Effector CD8-positive, alpha-beta T cell (primary cell): ENCODE measurements around the gene UGT1A3.
A peak's percentile ranks its signal among the peaks of the same experiment; 100 is the strongest.
"Not testable (repeated sequence)": the region's sequence is repeated elsewhere in the genome, so short reads cannot be mapped to it uniquely, and the experiment has no call there.

Experiments used
- DNase-seq: peaks from one replicate; lab custom pipeline; 2025; lab: John Stamatoyannopoulos, UW

UGT1A3 gene

GRCh38 chr2:233707940-233708644 is 20.8 kb upstream of the UGT1A3 start:
- no peak for DNase-seq

- DNase-seq = no peak
Measured at GRCh38 chr2:233708942-233709341, 19.9 kb upstream of the UGT1A3 start.

DNA sequence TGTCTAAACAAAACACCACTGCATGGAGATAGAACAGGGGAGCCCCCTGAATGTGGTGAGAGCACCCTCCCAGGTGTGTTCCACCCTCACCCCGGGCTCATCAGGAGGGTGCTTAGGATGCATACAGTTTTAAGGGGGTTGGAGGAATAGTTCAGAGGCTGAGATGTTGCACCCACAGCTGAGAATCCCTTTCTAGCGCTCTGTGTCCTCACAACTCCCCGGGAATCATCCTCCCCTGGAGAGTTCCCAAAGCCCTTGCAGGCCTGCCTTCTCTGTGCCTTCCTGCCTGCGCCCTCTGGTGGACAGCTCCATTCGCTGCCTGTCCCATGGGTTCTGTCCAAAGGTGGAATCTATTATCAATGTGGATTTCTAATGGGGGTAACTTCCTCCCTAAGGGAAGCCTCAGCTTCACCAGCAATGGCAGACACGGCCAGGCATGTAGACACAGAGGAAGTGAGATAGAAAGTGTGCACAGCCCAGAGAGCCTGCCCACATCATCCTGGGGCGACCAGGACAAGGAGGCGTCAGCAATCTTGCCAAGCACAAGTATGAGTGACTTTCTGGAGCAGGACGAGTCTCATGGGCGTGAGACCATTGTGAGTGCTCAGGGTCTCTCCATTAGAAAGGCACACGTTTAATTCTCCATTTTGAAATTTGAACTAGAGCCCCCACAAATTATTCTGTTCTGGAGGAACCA is 17.4 kb upstream of the UGT1A3 start:
- peak; percentile 35 for DNase-seq

DNA sequence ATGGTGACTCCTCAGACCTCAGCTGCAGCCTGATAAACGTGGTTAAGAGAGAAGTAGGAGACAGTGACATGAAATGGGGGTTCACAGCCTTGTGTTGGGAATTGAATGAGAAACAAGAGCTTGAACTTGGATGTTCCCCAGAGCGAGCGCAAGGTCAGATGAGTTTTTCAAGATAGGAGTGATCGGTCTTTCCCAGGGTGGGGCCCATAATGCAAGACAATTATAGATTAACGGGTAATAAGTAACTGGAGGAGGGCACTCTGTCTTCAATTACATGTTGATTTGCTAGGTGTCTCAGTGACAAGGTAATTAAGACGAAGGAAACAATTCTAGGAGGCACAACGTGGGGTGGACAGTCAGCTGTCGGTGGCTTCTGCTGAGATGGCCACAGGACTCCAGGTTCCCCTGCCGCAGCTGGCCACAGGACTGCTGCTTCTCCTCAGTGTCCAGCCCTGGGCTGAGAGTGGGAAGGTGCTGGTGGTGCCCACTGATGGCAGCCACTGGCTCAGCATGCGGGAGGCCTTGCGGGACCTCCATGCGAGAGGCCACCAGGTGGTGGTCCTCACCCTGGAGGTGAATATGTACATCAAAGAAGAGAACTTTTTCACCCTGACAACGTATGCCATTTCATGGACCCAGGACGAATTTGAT is 16.1 kb upstream of the UGT1A3 start, which contains the start of gene UGT1A5:
UGT1A5 (plus strand) TSS at position 297 of the 651 bp plus-strand sequence; CDS start at position 382, 85 bp downstream.
- no peak for DNase-seq

DNA sequence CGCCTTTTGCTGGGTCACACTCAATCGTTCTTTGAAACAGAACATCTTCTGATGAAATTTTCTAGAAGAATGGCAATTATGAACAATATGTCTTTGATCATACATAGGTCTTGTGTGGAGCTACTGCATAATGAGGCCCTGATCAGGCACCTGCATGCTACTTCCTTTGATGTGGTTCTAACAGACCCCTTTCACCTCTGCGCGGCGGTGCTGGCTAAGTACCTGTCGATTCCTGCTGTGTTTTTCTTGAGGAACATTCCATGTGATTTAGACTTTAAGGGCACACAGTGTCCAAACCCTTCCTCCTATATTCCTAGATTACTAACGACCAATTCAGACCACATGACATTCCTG is 15.6 kb upstream of the UGT1A3 start:
- DNase-seq = no peak

DNA sequence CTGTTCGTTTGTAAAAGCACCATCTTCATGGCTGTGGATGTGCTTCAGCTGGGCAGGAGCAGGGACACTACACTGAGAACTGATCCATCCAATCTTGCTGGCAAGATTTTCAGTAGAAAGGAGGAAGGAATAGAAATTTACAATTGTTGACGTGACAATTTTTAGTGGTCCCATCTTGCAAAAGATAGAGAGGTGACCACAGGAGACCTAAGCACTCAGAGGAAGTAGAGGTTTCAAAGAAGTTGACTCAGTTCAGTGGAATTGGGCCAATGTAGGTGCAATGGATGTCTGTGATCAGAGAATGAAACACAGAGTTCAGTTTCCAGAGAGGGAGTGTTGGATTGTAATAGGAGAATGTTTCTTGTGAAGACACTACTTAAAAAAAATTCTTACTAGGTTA is 14.7 kb upstream of the UGT1A3 start:
- DNase-seq = no peak

- no peak for DNase-seq
Measured at GRCh38 chr2:233718552-233718951, 10.3 kb upstream of the UGT1A3 start, which contains the start of gene UGT1A4. UGT1A4 (plus strand) TSS chr2:233718736; CDS start chr2:233718821, 85 bp downstream.

DNA sequence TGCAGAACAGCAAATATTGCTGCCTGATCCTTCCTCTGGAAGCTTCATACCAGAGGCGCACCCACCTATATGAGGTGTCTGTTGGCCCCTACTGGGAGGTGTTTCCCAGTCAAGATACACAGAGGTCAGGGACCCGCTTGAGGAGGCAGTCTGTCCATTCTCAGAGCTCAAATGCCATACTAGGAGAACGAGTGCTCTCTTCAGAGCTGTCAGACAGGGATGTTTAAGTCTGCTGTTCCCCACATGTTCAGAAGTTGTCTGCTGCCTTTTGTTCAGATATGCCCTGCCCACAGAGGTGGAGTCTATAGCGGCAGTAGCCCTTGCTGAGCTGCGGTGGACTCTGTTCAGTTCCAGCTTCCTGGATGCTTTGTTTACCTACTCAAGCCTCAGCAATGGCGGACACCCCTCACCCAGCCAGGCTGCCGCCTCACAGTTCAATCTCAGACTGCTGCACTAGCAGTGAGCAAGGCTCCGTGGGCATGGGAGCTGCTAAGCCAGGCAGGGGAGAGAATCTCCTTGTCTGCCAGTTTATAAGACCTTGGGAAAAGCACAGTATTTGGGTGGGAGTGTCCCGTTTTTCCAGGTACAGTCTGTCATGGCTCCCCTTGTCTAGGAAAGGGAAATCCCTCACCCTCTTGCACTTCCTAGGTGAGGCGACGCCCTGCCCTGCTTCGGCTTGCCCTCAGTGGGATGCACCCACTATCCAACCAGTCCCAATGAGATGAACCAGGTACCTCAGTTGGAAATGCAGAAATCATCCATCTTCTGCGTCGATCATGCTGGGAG is 8.2 kb downstream of the UGT1A3 start:
- DNase-seq = not testable (repeated sequence)

DNA sequence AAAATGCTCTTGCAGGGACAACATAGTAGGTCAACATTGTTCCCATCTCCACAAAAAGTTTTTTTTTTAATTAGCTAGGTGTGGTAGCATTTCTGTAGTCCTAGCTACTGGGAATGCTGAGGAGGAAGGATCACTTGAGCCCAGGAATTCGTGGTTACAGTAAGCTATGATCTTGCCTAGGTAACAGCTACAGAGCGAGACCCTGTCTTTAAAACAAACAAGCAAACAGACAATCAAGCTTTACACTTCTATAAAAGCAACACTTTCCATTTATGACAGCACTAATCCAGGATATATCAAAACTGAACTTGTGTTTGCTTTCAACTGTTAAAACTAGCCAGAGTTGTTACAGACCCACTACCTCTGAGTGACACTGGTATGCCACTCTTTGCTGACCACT is 12.0 kb downstream of the UGT1A3 start:
- no peak for DNase-seq

GRCh38 chr2:233743464-233744259 is 14.8 kb downstream of the UGT1A3 start:
- DNase-seq = no peak

DNA sequence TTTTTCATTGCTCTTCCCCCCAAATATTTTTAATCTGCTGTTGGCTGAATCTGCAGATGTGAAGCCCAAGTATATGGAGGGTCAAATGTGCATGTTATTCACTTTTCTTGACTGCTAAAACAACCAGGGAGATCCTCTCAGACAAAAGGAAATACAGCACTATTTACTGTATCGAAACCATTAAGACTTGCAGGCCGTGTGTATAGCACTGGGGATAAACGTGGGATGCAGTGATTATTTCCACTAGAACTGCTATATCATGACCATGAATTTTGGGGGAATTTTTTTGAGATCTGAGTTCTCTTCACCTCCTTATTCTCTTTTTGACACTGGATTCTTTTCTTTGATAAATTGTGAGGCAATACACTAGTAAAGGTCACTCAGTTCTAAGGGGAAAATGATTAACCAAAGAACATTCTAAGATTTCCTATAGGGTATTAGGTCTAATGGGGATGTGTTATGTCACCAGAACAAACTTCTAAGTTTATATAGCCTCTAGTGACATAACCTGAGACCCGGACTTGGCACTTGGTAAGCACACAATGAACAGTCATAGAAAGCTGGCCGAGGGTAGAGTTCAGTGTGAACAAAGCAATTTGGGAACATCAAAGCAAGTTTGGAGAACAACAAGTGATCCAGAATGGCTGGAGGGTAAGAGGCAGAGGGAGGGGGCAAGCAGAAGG is 16.4 kb downstream of the UGT1A3 start:
- DNase-seq = no peak

GRCh38 chr2:233745838-233746237 is 17.0 kb downstream of the UGT1A3 start:
- DNase-seq = not testable (repeated sequence)

DNA sequence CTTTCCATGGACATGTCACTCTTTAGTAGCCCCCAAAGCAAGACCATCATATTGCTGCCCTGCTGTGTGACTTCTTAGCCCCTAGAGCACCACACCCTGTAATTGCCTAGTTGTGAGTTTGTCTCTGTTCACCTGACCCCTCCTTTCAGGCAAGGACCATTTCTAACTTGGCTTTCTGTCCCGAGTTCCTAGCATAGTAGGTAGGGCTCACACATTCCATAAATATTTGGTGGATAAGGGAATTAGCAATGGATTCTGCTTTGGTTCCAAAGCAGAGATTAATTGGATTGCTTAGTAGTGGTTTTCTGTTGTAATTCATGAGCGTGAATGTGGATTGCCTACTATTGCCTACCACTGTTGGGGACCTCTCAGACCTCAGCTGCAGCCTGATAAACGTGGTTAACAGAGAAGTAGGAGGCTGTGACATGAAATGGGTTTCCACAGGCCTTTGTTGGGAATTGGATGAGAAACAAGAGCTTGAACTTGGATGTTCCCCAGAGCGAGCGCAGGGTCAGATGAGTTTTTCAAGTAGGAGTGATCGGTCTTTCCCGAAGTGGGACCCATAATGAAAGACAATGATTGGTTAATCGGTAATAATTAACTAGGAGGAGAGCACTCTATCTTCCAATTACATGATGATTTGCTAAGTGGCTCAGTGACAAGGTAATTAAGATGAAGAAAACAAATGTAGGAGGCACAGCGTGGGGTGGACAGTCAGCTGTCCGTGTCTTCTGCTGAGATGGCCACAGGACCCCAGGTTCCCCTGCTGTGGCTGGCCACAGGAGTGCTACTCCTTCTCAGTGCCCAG is 17.8 kb downstream of the UGT1A3 start:
- DNase-seq = no peak

DNA sequence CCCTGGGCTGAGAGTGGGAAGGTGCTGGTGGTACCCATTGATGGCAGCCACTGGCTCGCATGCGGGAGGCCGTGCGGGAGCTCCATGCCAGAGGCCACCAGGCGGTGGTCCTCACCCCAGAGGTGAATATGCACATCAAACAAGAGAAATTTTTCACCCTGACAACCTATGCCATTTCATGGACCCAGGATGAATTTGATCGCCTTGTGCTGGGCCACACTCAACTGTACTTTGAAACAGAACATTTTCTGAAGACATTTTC is 18.4 kb downstream of the UGT1A3 start:
- DNase-seq = no peak

GRCh38 chr2:233750689-233751088 is 21.8 kb downstream of the UGT1A3 start:
- not testable (repeated sequence) for DNase-seq

- DNase-seq = not testable (repeated sequence)
Measured at GRCh38 chr2:233751212-233752009, 22.6 kb downstream of the UGT1A3 start.

DNA sequence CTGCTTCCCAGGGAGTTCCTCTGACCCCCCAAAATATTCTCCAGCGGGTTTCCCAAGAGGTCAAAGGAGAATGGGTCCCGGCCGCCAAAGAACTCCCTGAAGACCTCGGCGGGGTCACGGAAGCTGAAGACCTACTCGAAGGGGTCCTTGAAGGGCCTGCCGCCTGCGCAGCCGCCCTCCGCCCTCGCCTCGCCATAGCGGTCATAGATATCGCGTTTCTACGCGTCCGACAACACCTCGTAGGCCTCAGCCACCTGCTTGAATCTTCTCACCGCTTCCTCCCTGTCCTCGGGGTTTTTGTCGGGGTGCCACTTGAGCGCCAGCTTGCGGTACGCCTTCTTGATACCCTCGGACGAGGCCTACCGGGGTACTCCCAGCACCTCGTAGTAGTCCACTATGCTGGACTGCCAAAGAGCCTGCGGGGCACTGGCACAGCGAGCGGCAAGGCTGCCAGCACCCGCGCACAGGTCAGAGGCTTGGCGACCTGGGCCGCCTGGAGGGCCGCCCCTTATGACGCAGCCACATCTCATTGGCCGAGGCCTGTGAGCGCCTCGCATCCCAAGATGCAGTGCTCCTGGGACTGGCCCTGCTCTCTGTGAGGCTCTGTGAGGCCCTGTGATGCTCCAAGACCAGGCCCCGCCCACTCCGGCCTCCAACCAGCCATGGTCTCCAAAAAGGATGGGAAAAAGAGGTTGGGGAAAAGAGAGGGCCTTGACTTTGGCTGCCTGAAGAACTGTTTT is 26.2 kb downstream of the UGT1A3 start:
- DNase-seq = no peak

DNA sequence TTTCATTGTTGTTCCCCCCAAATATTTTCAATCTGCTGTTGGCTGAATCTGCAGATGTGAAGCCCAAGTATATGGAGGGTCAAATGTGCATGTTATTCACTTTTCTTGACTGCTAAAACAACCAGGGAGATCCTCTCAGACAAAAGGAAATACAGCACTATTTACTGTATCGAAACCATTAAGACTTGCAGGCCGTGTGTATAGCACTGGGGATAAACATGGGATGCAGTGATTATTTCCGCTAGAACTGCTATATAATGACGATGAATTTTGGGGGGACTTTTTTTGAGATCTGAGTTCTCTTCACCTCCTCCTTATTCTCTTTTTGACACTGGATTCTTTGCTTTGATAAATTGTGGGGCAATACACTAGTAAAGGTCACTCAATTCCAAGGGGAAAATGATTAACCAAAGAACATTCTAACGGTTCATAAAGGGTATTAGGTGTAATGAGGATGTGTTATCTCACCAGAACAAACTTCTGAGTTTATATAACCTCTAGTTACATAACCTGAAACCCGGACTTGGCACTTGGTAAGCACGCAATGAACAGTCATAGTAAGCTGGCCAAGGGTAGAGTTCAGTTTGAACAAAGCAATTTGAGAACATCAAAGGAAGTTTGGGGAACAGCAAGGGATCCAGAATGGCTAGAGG is 27.7 kb downstream of the UGT1A3 start:
- no peak for DNase-seq
